Testis (tissue), 3 donors: ENCODE results near the gene SEMA3D. TPM values are rescaled to one million over a fixed set of nuclear protein-coding genes. Genes with fewer than 3 reads are reported as not detected.
A peak's percentile ranks its signal among the peaks of the same experiment; 100 is the strongest.

Source experiments
- DNase-seq: peaks from one replicate; pipeline ENCODE4 v3.0.0-alpha.2; 2019
- H3K27ac ChIP-seq, 2 donors: fragments of 200-600 bp; sonication (generic); one replicate each; pipeline ENCODE4 v1.5.1; 2019
- H3K27me3 ChIP-seq: fragments of 200-600 bp; sonication (generic); one replicate; pipeline ENCODE4 v1.5.1; 2019
- H3K36me3 ChIP-seq: fragments of 200-600 bp; sonication (generic); one replicate; pipeline ENCODE4 v1.5.1; 2017; ENCODE audit warnings: low read depth; ENCODE audit errors: missing control alignments
- H3K4me1 ChIP-seq: fragments of 200-600 bp; sonication (generic); one replicate; pipeline ENCODE4 v1.5.1; 2019
- H3K4me3 ChIP-seq, 2 donors: fragments of 200-600 bp; sonication (generic); one replicate each; pipeline ENCODE4 v1.5.1; 2017 to 2019
- H3K9me3 ChIP-seq: fragments of 200-600 bp; sonication (generic); one replicate; pipeline ENCODE4 v1.5.1; 2017
- POLR2A ChIP-seq: fragments of 450-650 bp; IDR thresholded peaks from one replicate; pipeline ENCODE4 v1.6.1; 2017; ENCODE audit warnings: antibody characterized with exemption, mild to moderate bottlenecking, moderate library complexity
- WGBS, 2 donors: methylation state at CpG; one replicate each; pipeline ENCODE4 v1.1.5; 2018; 5-methylcytosine and 5-hydroxymethylcytosine counted together
- intact Hi-C: fragments of 100-400 bp; cut with DNase I; formaldehyde crosslinking; loops from one replicate; pipeline ENCODE4 v1.15.1; 2023; ENCODE audit warnings: low total_unique reads
- polyA plus RNA-seq: library from polyadenylated mRNA; stranded (reverse); fragments of 350-450 nt; fragmentation: Illumina TruSeq; extraction: RNeasy Lipid Tissue Mini Kit (QIAGEN cat#74804); gene quantifications from one replicate; pipeline ENCODE4 v1.2.3, GENCODE V29; 2014; ENCODE audit warnings: low read depth, low replicate concordance; ENCODE audit not compliant: insufficient read depth
- total RNA-seq, 2 donors: library from RNA; depleted of rRNA; stranded (reverse); fragments of >200 nt; gene quantifications; one replicate each; pipeline ENCODE4 v1.2.3, GENCODE V29; 2016
- TF ChIP-seq, protein P1 (sequence below), 3 experiments: fragments of 450-650 bp in 2 of 3; fragments of 200-600 bp in 1 of 3; sonication (generic) in 1 of 3; IDR thresholded peaks; one replicate each; pipeline ENCODE4 v1.5.1; 2016 to 2019; ENCODE audit warnings: antibody characterized with exemption in 3 of 3, mild to moderate bottlenecking in 2 of 3, moderate library complexity in 1 of 3

SEMA3D gene
- total and polyA plus RNA-seq, 3 donors from 2014 or later: 7.3 to 11.5 (median 7.5) TPM

DNA sequence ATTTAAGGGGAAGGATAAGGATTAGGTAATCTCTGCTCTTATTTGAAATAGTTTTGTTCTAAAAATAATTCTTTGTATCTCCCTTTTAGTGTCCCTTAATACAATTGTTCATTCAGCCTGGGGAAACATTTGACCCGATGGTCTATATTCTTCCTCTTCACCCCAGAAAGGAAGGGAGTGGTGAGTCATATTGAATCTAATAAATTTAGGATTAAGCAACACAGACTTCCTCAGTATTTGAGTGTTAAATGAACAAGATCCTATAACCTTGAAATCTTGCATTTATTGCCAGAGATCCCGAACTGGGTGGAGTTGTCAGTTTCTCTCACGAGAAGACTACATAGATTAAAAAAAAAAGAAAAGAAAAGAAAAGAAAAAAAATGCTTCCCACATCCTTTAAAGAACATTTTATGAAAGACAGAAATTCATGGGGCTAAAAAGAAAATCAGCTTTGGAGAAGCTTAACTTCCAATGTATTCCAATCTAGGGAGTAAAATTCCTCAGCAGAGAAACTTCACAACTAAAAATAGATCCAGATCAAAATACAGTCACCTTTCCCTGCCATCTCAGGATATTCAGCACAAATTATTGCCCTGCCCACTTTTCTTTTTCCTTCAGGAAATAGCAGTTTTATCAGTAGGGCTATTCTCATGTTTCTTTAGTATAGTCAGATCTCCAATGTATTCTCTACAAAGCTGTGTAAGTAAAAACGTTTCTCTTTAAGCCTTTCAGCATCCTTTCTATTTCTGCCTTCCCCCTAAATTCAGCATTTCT is 82.2 kb downstream of the SEMA3D start:
- 19 to 32% methylated on average over 4 of the region's 4 CpGs for WGBS, 2 donors
- TF ChIP-seq, protein P1, sequence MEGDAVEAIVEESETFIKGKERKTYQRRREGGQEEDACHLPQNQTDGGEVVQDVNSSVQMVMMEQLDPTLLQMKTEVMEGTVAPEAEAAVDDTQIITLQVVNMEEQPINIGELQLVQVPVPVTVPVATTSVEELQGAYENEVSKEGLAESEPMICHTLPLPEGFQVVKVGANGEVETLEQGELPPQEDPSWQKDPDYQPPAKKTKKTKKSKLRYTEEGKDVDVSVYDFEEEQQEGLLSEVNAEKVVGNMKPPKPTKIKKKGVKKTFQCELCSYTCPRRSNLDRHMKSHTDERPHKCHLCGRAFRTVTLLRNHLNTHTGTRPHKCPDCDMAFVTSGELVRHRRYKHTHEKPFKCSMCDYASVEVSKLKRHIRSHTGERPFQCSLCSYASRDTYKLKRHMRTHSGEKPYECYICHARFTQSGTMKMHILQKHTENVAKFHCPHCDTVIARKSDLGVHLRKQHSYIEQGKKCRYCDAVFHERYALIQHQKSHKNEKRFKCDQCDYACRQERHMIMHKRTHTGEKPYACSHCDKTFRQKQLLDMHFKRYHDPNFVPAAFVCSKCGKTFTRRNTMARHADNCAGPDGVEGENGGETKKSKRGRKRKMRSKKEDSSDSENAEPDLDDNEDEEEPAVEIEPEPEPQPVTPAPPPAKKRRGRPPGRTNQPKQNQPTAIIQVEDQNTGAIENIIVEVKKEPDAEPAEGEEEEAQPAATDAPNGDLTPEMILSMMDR (IDR thresholded peaks at IDR 0.05): no peak
- no peak for TF ChIP-seq POLR2A
- H3K4me1 ChIP-seq: peaks cover 14% of the 10 kb centered on the region
- H3K36me3 ChIP-seq: no peaks in the 10 kb centered on the region
- H3K27ac ChIP-seq: peak overlapping the region in 1 of 2 donors; percentile 39
- peak; percentile 18 for DNase-seq
- H3K4me3 ChIP-seq: no peak overlapping the region
- no peaks in the 10 kb centered on the region for H3K27me3 ChIP-seq
- intact Hi-C loops: no loop called here
- no peaks in the 10 kb centered on the region for H3K9me3 ChIP-seq

DNA sequence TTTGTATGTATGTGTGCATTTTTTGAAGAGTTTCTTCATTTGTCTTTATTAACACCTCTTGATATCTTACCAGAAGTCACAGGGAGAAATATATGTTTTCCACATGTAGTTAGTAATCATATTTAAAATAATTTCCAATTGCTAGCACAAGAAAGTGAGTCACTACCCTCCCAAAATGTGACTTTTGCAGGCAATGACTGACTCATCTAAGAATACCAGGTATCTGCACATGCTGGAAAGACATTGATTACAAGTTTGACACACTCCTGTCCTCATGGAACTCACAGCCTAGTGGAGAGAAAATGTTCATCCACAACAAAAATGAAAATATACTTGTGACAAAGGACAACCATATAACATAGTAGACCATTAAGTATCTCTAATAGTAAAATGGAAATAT is 82.9 kb downstream of the SEMA3D start:
- intact Hi-C loops: no loop called here
- H3K27ac ChIP-seq: peak overlapping the region in 1 of 2 donors; percentile 39
- H3K27me3 ChIP-seq: no peaks in the 10 kb centered on the region
- H3K4me3 ChIP-seq: no peak overlapping the region
- no peaks in the 10 kb centered on the region for H3K9me3 ChIP-seq
- no peak for DNase-seq
- peaks cover 14% of the 10 kb centered on the region for H3K4me1 ChIP-seq
- no peak for TF ChIP-seq POLR2A
- TF ChIP-seq, protein P1 (IDR thresholded peaks at IDR 0.05): no peak
- no peaks in the 10 kb centered on the region for H3K36me3 ChIP-seq

DNA sequence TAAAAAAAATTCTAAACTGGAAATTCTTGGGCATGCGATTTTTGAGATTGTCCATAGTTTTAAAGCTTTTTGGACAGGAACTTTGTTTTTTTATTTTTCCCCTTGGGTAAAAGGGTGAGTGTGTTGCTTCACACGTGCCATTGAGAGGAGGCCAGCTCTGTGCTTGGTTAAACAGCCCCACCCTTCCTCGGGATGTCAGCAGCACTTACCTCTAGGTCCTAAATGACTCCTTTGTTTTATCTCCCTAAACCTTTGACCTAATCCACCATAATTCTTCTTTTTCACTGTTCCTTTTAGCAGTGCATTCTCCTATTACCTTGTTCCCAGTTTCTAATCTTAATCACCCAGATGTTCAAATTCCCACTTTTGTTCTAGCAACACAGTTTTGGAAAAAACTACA is 83.5 kb downstream of the SEMA3D start:
- DNase-seq: peak; percentile 67
- H3K4me3 ChIP-seq: no peak overlapping the region
- H3K36me3 ChIP-seq: no peaks in the 10 kb centered on the region
- TF ChIP-seq, protein P1 (IDR thresholded peaks at IDR 0.05): no peak
- H3K4me1 ChIP-seq: peaks cover 14% of the 10 kb centered on the region
- H3K9me3 ChIP-seq: no peaks in the 10 kb centered on the region
- WGBS, 2 donors: 27 to 32% methylated on average over 3 of the region's 3 CpGs
- H3K27ac ChIP-seq: peak overlapping the region in 1 of 2 donors; percentile 39
- H3K27me3 ChIP-seq: no peaks in the 10 kb centered on the region
- intact Hi-C loops: no loop called here

DNA sequence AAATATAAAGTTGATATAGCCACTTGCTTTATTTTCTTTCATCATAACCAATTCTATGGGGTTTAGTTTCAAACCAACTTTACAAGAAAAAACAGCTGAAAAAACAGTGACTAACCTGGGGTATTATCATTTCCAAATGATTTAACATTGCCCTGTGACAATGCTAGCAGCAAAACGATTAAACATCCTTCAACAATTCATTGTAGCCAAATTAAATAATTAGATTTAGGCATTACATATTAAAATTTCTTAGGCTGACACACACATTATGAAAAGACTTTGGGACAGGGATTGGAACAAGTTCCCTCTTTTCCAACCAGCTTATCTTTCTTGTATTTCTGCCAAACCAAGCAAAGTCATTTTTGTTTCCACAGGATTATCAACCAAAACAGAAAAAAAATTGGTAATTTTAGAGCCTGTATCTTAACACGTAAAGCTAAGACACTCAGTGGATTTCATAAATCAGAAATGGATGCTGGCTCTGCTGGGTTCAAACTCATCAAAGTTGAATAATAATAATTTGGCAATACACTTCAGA is 84.0 kb downstream of the SEMA3D start:
- Histone ChIP-seq H3K4me1 (peaks cover 14% of the 10 kb centered on the region), H3K27me3 (no peaks in the 10 kb centered on the region), H3K4me3 (no peak overlapping the region), H3K36me3 (no peaks in the 10 kb centered on the region), H3K9me3 (no peaks in the 10 kb centered on the region), H3K27ac (no peak overlapping the region)
- DNase-seq: no peak
- 25 to 27% methylated on average over 2 of the region's 2 CpGs for WGBS, 2 donors
- intact Hi-C loops: no loop called here
- TF ChIP-seq, protein P1 (IDR thresholded peaks at IDR 0.05): no peak
- TF ChIP-seq POLR2A: no peak

DNA sequence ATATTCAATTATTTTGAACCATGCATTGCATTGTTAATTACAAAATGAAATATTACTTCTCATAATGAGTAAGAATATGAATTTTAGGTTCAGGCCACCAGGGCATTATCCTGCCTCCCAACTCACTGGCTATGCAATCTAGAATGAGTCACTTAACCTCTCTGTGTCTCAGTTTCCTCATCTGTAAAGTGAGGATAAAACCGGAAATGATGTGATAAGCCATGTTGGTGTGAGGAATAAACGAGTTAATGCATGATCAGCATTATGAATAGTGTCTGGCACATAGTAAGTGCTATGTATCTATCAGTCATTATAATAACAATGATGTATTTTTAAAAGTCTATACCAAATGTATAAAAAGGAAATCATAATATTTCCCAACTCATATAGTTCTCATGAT is 85.5 kb downstream of the SEMA3D start:
- Histone ChIP-seq H3K36me3 (no peaks in the 10 kb centered on the region), H3K27ac (no peak overlapping the region), H3K4me3 (no peak overlapping the region), H3K27me3 (no peaks in the 10 kb centered on the region), H3K9me3 (no peaks in the 10 kb centered on the region), H3K4me1 (peaks cover 14% of the 10 kb centered on the region)
- 89 to 95% methylated on average over 2 of the region's 2 CpGs for WGBS, 2 donors
- intact Hi-C loops: no loop called here
- no peak for DNase-seq
- TF ChIP-seq POLR2A: no peak
- TF ChIP-seq, protein P1 (IDR thresholded peaks at IDR 0.05): no peak
